Activated T-cell treated with anti-CD3 and anti-CD28 coated beads for 24 hours (primary cell): ENCODE data around the gene CAMTA1.
"Not testable (repeated sequence)": the region's sequence is repeated elsewhere in the genome, so short reads cannot be mapped to it uniquely, and the experiment has no call there.

ENCODE experiments used
- DNase-seq: peaks from one replicate; pipeline ENCODE4 v3.0.0-alpha.2; 2020; ENCODE audit warnings: low read depth

CAMTA1 gene

DNA sequence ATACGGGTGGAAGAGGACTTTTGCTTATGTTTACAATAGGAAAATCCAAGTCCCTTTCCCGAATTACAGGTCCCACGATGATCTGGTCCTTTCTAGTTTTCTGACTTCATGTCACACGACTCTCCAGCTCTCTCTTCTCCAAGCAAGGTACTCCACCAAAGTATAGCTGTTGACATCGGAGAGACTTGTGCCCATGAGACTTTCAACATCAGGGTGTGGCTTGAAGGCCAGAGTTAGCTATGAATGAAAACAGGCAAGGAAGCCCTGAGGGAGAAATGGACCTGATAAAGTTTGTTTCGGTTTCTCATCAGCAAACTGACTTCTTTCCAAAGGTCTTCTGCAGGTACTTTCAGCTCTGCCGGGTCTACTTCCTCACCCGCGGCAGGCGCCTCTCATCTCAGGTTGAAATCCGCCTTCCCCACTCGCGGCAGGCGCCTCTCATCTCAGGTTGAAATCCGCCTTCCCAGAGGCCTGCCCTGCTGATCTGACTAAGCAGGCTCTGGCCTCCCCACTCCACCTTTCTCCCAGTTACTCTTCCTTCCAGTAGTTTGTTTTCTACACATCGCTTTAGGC is 996.8 kb downstream of the CAMTA1 start:
- DNase-seq = no peak

DNA sequence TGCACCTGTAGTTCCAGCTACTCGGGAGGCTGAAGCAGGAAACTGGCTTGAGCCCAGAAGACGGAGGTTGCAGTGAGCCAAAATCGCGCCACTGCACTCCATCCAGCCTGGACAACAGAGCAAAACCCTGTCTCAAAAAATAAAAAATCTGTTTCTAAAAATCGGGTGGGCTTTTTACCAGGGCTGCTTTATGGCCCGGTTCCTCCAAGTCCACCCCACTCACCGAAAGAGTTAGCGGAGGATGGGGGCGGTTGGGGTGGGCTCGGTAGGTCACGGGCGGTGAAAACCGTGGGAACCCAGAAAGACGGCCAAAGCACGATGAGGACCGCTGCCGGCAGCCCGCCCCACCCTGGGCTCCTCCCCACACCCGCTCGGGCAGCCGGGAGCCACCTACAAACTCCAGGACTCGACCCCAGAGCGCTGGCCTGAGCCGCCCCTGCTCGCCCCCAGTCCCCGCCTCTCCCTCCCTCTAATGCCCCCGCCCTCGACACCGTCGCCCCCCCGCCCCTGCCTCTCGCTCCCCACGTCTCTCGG is 998.0 kb downstream of the CAMTA1 start:
- DNase-seq = peak; percentile 16

DNA sequence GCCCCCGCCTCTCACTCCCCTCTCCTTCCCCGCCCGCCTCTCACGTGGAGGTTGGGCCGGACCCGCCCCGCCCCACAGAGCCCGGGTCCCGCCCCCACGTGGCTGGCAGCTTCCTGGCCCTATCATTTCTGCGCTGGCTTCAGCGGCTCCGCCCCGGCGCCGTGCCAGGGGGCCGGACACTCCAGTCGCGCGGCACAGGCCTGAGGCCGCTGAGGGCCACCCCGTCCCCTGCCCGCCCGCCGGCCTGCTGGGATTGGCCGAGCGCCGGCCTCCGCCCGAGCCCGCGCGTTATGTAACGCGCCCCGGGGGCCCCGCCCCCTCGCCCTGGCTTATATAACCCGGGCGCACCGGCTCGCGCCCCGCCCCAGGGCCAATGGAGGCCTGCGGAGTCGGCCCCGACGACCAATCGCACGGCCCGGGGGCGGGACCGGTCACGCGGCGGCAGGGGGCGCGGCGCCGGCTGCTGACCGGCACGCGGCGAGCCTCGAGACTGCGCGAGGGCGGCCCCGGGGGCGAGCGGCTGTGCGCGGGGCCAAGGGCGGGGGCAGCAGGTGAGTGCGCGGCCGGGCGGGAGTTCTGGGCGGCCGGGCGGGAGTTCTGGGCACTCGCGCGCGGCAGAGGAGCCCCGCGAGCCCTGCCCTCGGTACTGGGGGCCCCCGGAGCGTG is 998.7 kb downstream of the CAMTA1 start, which contains the start of gene PER3:
Gene PER3 (plus strand): TSS at position 466 of the 666 bp plus-strand sequence. CDS start 587 bp downstream, outside the sequence.
- peak; percentile 82 for DNase-seq

DNA sequence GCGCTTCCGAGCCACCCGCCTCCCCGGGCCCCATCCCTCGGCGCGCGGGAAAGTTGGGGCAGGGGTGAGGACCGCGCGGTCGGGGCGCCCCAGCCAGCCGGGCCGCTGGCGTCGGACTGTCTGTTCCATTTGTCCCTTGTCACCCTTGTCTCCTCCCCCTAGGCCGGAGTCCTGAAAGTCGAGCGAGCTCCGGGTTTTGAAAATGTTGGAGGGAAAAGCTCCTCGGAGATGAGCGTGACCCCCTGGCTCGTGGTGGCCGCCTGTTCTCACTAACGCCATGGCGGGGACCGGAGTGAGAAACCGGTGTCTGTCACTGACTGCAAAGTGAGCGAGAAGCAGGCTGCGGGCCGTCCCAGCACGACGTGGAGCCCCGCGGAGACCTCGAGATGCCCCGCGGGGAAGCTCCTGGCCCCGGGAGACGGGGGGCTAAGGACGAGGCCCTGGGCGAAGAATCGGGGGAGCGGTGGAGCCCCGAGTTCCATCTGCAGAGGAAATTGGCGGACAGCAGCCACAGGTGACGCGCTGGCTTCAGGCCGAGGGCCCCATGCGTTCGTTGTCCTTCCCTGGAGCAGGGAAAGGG is 999.3 kb downstream of the CAMTA1 start:
- no peak for DNase-seq

DNA sequence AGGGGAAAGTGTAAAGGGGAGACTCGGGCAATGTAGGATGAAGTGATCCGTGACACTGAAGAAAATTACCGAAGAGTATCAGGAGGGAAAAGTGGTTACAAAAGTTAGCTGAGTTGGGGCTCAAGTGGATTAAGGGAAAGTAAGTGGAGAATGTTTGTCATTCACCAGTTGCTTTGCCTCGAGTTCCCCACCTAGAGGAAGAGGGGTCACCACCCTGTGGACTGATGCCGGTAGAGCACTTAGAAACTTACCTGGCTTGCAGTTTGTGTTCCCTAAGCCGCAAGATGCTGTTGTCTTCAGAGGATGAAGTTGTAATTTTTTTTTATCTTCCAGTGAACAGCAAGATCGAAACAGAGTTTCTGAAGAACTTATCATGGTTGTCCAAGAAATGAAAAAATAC is 999.9 kb downstream of the CAMTA1 start:
- DNase-seq = no peak

DNA sequence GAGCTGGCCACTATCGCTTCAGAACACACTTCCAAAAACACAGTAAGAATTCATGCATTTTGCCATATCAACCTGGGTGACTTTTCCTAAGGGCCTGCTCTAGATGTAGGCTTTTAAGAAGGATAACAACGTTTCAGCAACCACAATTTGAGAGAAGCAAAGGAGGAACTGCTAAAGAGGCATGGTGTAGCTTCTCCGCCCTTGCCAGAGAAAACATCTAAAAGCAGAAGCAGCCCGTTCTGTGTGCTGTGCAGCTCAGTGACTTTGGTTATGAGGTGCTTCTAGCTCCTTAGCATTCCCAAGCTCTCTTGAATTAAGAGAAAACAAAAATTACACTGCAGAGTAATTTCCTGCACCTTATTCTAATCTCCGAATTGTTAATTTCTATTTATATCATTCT is 1001.5 kb downstream of the CAMTA1 start:
- DNase-seq = no peak

DNA sequence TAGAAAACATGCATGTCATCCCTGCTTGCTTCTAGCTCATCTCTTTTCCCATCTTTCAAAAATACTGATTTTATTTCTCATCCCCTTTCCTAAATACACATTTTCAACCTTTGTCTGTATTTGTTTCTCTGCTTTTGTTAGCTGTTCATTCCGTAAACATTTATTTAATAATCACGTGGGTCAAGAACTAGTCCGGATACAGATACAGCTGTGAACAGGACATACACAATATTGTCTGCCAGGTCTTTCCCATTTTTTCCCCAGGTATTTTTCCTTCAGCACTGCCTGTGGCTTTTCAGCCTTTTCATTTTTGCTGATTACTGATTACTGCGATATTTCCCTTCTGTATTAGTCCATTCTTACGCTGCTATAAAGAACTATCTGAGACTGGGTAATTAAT is 1004.6 kb downstream of the CAMTA1 start:
- no peak for DNase-seq

DNA sequence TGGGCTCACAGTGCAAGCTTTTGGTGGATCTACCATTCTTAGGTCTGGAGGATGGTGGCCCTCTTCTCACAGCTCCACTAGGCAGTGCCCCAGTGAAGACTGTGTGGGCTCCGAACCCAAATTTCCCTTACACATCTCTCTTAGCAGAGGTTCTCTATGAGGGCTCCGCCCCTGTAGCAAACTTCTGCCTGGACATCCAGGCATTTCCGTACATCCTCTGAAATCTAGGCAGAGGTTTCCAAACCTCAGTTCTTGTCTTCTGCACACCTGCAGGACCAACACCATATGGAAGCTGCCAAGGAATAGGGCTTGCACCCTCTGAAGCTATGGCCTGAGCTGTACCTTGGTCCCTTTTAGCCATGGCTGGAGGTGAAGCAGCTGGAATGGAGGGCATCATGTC is 1005.8 kb downstream of the CAMTA1 start:
- DNase-seq = not testable (repeated sequence)

DNA sequence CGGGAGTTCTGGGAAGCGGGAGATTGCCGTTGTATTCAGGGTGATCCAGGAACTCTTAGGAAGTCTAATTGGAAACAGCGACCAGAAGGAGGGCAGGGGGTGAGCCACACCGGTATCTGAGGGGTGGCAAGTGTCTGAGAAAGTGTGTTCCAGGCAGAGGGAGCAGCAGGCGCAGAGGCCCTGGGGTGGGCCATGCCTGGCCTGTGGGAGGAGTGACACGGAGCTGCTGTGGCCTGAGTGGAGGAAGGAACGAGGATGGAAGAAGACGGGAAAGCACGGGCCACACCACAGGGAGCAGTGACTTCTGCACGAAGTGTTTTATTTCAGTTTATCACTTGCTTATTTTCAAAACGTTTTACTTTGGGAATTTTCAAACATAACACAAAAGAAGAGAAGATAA is 1010.2 kb downstream of the CAMTA1 start:
- DNase-seq = no peak

DNA sequence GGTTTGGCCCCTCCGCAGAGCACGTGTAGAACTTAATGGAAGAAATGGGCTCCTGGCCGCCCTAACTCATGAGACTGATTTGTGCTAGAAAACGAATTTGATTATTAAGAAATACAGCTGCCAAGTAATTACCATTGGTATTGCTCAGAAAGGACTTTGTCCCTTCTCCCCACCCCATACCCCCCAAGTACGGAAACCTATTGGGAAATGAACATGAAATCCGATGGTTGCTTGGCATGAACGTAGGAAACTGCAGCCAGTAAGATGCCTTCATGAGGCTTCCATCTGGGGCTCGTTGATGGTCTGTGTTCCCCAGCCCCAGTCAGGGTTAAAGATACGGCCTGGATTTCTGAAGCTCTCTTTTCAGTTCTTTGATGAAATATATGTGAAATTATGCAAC is 1020.2 kb downstream of the CAMTA1 start:
- no peak for DNase-seq

DNA sequence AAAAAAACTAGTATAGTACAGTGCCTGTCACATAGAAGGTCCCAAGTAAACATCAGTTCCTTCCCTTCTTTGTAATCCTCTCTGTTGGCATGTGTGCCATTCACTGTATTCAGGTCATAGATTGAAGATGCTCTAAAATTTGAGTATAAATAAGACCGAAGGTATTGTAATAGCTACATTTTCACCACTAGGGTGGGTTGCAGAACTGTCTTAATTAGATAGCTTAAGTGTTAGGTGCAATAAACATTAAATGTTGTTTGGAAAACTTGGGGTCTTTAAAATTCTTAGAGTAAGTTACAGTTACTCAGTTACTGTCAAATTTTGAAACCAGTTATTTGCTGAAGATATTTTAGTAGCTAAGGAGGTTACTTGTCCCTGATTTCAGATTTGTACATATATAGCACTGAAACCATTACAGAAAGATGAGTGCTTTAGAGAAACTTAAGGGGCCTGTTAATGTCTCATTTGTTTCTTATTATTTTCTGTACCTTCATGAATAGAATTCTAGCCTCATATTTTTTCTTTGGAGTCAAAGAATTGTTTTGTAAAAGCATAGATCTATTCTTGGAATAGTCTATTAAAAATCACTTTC is 1023.1 kb downstream of the CAMTA1 start:
- DNase-seq = no peak

DNA sequence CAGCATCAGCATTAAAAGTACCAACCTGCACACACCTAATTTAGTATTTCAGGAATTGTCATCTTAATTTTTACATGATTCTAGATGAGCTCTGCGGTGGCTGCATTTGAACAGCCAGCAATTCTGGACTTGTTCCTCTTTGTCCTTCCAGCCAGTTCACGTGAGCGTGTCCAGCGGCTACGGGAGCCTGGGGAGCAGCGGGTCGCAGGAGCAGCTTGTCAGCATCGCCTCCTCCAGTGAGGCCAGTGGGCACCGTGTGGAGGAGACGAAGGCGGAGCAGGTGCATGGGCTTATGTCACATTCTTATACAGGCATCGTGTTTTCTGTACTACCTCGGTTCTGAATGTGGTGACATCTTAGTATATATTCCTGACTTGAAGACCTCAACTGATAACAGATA is 1024.5 kb downstream of the CAMTA1 start:
- no peak for DNase-seq

DNA sequence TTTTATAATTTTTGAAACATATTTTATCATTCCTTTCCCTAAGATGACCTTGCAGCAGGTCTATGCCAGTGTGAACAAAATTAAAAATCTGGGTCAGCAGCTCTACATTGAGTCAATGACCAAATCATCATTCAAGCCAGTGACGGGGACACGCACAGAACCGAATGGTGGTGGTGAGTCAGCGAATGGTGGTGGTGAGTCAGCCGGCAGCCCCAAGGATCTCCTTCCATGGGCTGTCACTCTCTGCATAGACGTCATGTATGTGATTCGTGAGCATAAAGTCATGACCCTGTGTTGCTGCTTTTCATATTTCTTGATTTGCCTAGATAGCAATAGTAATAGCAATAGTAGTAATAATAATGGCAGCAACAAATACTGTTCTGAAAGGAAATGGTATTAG is 1025.1 kb downstream of the CAMTA1 start:
- peak; percentile 10 for DNase-seq

DNA sequence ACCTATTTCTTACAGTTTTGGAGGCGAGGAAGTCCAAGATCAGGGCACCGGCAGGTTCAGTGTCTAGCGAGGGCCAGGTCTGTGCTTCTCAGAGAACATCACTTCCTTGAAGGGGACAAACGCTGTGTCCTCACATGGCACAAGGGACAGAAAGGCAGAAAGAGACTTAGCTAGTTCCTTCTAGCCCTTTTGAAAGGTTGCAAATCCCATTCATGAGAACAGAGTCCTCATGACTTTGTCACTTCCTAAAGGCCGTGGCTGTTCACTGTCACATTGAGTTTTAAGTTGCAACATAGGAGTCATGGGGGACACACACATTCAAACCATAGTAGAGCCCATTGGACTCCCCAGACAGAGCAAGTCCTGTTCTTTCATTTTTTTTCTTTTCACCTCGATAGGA is 1026.2 kb downstream of the CAMTA1 start:
- no peak for DNase-seq

DNA sequence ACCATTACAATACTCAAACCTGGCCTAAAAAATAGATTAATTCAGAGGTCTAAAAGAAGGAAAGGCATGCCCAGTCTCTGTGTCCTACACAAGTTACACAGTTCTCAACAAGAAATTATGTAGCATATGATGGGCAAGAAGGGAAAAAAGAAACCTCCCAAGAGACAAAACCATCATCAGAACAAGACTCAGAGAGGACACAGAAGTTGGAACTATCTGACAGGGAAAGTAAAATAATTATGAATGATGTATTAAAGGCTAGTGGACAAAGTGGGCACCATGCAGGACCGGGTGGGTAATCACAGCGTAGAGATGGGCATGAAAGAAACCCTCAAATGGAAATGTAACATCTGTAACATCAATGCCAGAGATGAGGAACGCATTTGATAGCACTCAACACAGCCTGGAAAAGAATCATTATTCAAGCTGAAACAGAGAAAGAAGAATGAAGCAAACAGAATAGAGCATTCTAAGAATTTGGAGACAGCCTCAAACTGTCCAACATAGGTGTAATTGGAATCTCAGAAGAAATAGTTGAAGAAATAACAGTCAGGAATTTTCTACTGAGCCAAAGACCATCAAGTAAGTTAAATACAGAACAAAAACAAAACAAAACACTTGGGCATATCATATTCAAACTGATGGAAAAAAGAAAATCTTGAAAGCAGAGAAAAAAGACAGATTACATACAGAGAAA is 1028.6 kb downstream of the CAMTA1 start:
- no peak for DNase-seq
